Liver (tissue), 3 donors: Measurements from ENCODE around the gene DNAH17.

Experiments used
- CTCF ChIP-seq: fragments of 150-350 bp; IDR thresholded peaks from 2 replicates; pipeline ENCODE4 v1.5.1; 2017; ENCODE audit warnings: improper control_type of control experiment, low read depth, low read length; ENCODE audit not compliant: missing input control
- EGR1 ChIP-seq, 2 donors: IDR thresholded peaks; 2 replicates each; pipeline ENCODE4 v1.6.1; 2016 to 2018; ENCODE audit warnings: antibody characterized with exemption in 2 of 2, low read depth in 2 of 2
- FOXA2 ChIP-seq: IDR thresholded peaks from 2 replicates; pipeline ENCODE4 v1.6.1; 2016; ENCODE audit warnings: antibody characterized with exemption
- HNF4A ChIP-seq, 2 donors: conservative IDR thresholded peaks; 2 replicates each; pipeline ENCODE4 v1.6.1; 2016; ENCODE audit warnings: antibody characterized with exemption in 2 of 2, mild to moderate bottlenecking in 2 of 2
- REST ChIP-seq: IDR thresholded peaks from 2 replicates; pipeline ENCODE4 v1.6.1; 2016; ENCODE audit warnings: antibody characterized with exemption, mild to moderate bottlenecking
- RXRA ChIP-seq, 2 donors: IDR thresholded peaks; 2 replicates each; pipeline ENCODE4 v1.6.1; 2017 to 2018; ENCODE audit warnings: antibody characterized with exemption in 2 of 2, mild to moderate bottlenecking in 1 of 2
- donor health status: healthy.
- donor health status: healthy.

- TF ChIP-seq FOXA2 = no peak
- no peak for TF ChIP-seq CTCF
- no peak for TF ChIP-seq RXRA (IDR thresholded peaks at IDR 0.05)
- no peak for TF ChIP-seq HNF4A (conservative IDR thresholded peaks at IDR 0.05)
- no peak for TF ChIP-seq REST
- TF ChIP-seq EGR1 (IDR thresholded peaks at IDR 0.05; ENCODE audit: low read depth in 2 of 2) = no peak
These were observed 18.1 kb upstream of the DNAH17 start for GRCh38 chr17:78595135-78595810.
